Measurements from ENCODE around the gene CDK5R1. TPM values are rescaled to one million over a fixed set of nuclear protein-coding genes. Genes with fewer than 3 reads are reported as not detected.

Gene CDK5R1
- total and polyA plus RNA-seq, 2 donors (not counting 3 experiments of a cell fraction or from before 2014, with no cell fraction given) = 1.6 to 3.9 TPM

DNA sequence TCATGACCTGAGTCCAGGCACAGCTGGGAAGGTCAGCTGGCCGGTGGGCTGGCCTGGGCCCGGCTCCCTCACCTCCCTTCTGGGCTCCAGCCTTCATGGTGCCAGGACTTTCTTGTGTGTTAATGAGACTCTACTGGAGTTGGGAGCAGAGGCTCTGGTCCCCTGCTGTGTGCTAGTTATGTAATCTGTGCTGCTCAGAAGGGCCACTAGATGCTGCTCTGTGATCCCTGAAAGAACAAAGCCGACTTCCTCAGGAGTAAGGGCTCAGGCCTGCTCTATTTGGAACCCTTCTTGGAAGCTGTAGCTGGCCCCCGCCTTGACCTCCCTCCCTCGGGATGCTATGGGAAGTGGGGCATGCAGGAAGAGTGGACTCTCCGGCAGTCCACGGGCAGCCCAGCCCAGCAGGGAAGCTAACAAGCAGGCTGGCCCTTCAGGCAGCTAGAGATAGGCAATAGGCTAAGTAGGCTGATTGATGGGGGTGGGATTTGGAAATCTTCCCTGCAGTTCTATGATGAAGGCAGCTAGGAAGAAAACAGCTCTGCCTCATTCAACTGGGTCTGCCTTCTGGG is 3.3 kb upstream of the CDK5R1 start:
- Histone ChIP-seq H3K9ac (replicated peaks; ENCODE audit: extremely low read depth, insufficient read depth, low read length) (no peak overlapping the region), H3K36me3 (ENCODE audit: control insufficient read depth in 2 of 2, extremely low read depth in 1 of 2, insufficient read depth in 2 of 2, low read length in 2 of 2) (peaks cover 4 to 24% of the 10 kb centered on the region in 2 experiments), H3K27ac (ENCODE audit: insufficient read depth, low read depth, low read length) (no peak overlapping the region), H3K4me1 (ENCODE audit: control insufficient read depth, extremely low read depth, insufficient read depth, low read length) (peaks cover 6% of the 10 kb centered on the region), H3K9me3 (replicated peaks; ENCODE audit: control insufficient read depth, insufficient read depth, low read length) (no peaks in the 10 kb centered on the region), H2AFZ (ENCODE audit: low read depth, low read length) (no peak overlapping the region), H3K4me2 (ENCODE audit: insufficient read depth, low read length) (no peak overlapping the region), H3K9me1 (replicated peaks; ENCODE audit: control insufficient read depth, extremely low read depth, insufficient read depth, low read length) (no peaks in the 10 kb centered on the region), H3K27me3 (ENCODE audit: control insufficient read depth in 2 of 2, insufficient read depth in 2 of 2, low read length in 2 of 2) (no peaks in the 10 kb centered on the region), H4K20me1 (replicated peaks; ENCODE audit: control insufficient read depth, extremely low read depth, insufficient read depth, low read length) (no peaks in the 10 kb centered on the region), H3K79me2 (ENCODE audit: control insufficient read depth, insufficient read depth, low read length) (peaks cover 2% of the 10 kb centered on the region), H3K4me3 (replicated peaks in 1 of 3; ENCODE audit: insufficient read depth in 1 of 3, low read depth in 1 of 3, low read length in 3 of 3) (no peak overlapping the region)
- FAIRE-seq (peak; percentile 79), DNase-seq (ENCODE audit: low read depth, low spot score) (peak; percentile 72)
- POLR2A ChIA-PET = no interaction called here
- intact Hi-C loops (cut with micrococcal nuclease) (loop anchor here (1.0 to 10.0 kb wide), 4 partner anchors 174 to 511 kb away; partner anchors contain the start of genes MYO1D and SPACA3), dilution Hi-C loops (cut with MboI; ENCODE audit: extremely low pct_ligation_motif_present, low sequenced_read_pairs) (no loop called here)
- TF ChIP-seq MAX (IDR thresholded peaks at IDR 0.05; ENCODE audit: insufficient read depth, insufficient read length) (no peak), CTCF (IDR thresholded peaks at IDR 0.05; ENCODE audit: extremely low read depth in 1 of 2, insufficient read depth in 1 of 2, low read depth in 1 of 2, low read length in 2 of 2) (peak; percentile 61 to 76)
- CTCF ChIA-PET = interaction anchor here (0.6 to 6.6 kb wide), 25 partner anchors 11 to 1267 kb away, joined by 3 to 41 read pairs (median 4); partner anchors contain the start of genes MYO1D and PSMD11
- no TSS peak for BruUV-seq (replicated peaks)

- H4K20me1 ChIP-seq (replicated peaks; ENCODE audit: control insufficient read depth, extremely low read depth, insufficient read depth, low read length) = no peaks in the 10 kb centered on the region
- no peaks in the 10 kb centered on the region for H3K9me3 ChIP-seq (replicated peaks; ENCODE audit: control insufficient read depth, insufficient read depth, low read length)
- no peak overlapping the region for H3K27ac ChIP-seq (ENCODE audit: insufficient read depth, low read depth, low read length)
- no peak overlapping the region for H3K9ac ChIP-seq (replicated peaks; ENCODE audit: extremely low read depth, insufficient read depth, low read length)
- CTCF ChIA-PET = interaction anchor here (0.6 to 6.6 kb wide), 23 partner anchors 12 to 1267 kb away, joined by 3 to 41 read pairs (median 4); partner anchors contain the start of genes MYO1D and PSMD11
- dilution Hi-C loops (cut with MboI; ENCODE audit: extremely low pct_ligation_motif_present, low sequenced_read_pairs) (no loop called here), intact Hi-C loops (cut with micrococcal nuclease) (loop anchor here (5.0 to 10.0 kb wide), 2 partner anchors 173 to 511 kb away; partner anchors contain the start of gene SPACA3)
- no TSS peak for BruUV-seq (replicated peaks)
- H3K4me2 ChIP-seq (ENCODE audit: insufficient read depth, low read length) = no peak overlapping the region
- H3K4me1 ChIP-seq (ENCODE audit: control insufficient read depth, extremely low read depth, insufficient read depth, low read length) = peaks cover 6% of the 10 kb centered on the region
- TF ChIP-seq POLR2AphosphoS5 (IDR thresholded peaks at IDR 0.05; ENCODE audit: insufficient read depth, low read depth, low read length) = no peak
- no peak for TF ChIP-seq POLR2A (IDR thresholded peaks at IDR 0.05; ENCODE audit: low read depth, low read length)
- no peak for TF ChIP-seq FOS (IDR thresholded peaks at IDR 0.05; ENCODE audit: borderline replicate concordance, insufficient read depth, low read length)
- no peak for TF ChIP-seq GATA2 (IDR thresholded peaks at IDR 0.05; ENCODE audit: insufficient read depth, insufficient read length, low read depth, low read length)
- no peak for TF ChIP-seq JUN (IDR thresholded peaks at IDR 0.05; ENCODE audit: borderline replicate concordance, insufficient read depth, insufficient read length, low read depth)
- TF ChIP-seq EZH2 (IDR thresholded peaks at IDR 0.05; ENCODE audit: borderline replicate concordance, low read depth, low read length, severe bottlenecking) = no peak
- no peak for TF ChIP-seq CTCF (IDR thresholded peaks at IDR 0.05; ENCODE audit: extremely low read depth in 1 of 2, insufficient read depth in 1 of 2, low read depth in 1 of 2, low read length in 2 of 2)
- no peak for TF ChIP-seq MYC (IDR thresholded peaks at IDR 0.05; ENCODE audit: low read depth, low read length)
- no peak for TF ChIP-seq MAX (IDR thresholded peaks at IDR 0.05; ENCODE audit: insufficient read depth, insufficient read length)
- no peak for FAIRE-seq
- peaks cover 2% of the 10 kb centered on the region for H3K79me2 ChIP-seq (ENCODE audit: control insufficient read depth, insufficient read depth, low read length)
- no peaks in the 10 kb centered on the region for H3K9me1 ChIP-seq (replicated peaks; ENCODE audit: control insufficient read depth, extremely low read depth, insufficient read depth, low read length)
- no peak for DNase-seq (ENCODE audit: low read depth, low spot score)
- no peak overlapping the region for H2AFZ ChIP-seq (ENCODE audit: low read depth, low read length)
- POLR2A ChIA-PET = no interaction called here
- H3K36me3 ChIP-seq (ENCODE audit: control insufficient read depth in 2 of 2, extremely low read depth in 1 of 2, insufficient read depth in 2 of 2, low read length in 2 of 2) = peaks cover 4 to 20% of the 10 kb centered on the region in 2 experiments
- H3K27me3 ChIP-seq (ENCODE audit: control insufficient read depth in 2 of 2, insufficient read depth in 2 of 2, low read length in 2 of 2) = no peaks in the 10 kb centered on the region
- no peak overlapping the region for H3K4me3 ChIP-seq (replicated peaks in 1 of 3; ENCODE audit: insufficient read depth in 1 of 3, low read depth in 1 of 3, low read length in 3 of 3)
Measured at GRCh38 chr17:32484041-32484461, 2.7 kb upstream of the CDK5R1 start.

All from endothelial cell of umbilical vein (primary cell).